ENCODE results near the gene TADA2A. TPM values are rescaled to one million over a fixed set of nuclear protein-coding genes. Genes with fewer than 3 reads are reported as not detected.
"Not testable (repeated sequence)": the region's sequence is repeated elsewhere in the genome, so short reads cannot be mapped to it uniquely, and the experiment has no call there.

Gene TADA2A
- total RNA-seq, 4 donors from 2014 or later: 11.5 to 28.1 (median 16.0) TPM

DNA sequence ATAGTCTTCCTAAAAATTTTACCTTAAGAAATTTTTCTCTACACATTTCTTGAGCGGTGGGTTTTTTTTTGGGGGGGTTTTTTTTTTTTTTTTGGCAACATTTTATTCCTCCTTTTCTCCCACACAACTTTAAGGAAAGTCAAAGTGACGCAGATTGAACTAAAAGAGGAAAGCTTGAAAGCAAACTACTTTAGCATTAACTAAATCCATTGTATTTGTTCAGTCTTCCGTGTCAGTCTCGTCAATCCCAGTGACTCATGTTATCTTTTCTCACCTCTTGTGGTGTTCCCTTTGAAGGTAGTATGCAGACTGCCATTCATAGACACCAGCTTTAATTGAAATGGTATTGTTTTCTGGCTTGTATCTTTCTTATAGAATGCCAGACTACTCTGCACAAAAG, 39.3 kb downstream of the TADA2A start:
- DNase-seq (ENCODE audit: low spot score) (no peak), ATAC-seq (ENCODE audit: low FRiP score) (no peak)
- TF ChIP-seq, protein P1, sequence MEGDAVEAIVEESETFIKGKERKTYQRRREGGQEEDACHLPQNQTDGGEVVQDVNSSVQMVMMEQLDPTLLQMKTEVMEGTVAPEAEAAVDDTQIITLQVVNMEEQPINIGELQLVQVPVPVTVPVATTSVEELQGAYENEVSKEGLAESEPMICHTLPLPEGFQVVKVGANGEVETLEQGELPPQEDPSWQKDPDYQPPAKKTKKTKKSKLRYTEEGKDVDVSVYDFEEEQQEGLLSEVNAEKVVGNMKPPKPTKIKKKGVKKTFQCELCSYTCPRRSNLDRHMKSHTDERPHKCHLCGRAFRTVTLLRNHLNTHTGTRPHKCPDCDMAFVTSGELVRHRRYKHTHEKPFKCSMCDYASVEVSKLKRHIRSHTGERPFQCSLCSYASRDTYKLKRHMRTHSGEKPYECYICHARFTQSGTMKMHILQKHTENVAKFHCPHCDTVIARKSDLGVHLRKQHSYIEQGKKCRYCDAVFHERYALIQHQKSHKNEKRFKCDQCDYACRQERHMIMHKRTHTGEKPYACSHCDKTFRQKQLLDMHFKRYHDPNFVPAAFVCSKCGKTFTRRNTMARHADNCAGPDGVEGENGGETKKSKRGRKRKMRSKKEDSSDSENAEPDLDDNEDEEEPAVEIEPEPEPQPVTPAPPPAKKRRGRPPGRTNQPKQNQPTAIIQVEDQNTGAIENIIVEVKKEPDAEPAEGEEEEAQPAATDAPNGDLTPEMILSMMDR (IDR thresholded peaks at IDR 0.05): no peak

DNA sequence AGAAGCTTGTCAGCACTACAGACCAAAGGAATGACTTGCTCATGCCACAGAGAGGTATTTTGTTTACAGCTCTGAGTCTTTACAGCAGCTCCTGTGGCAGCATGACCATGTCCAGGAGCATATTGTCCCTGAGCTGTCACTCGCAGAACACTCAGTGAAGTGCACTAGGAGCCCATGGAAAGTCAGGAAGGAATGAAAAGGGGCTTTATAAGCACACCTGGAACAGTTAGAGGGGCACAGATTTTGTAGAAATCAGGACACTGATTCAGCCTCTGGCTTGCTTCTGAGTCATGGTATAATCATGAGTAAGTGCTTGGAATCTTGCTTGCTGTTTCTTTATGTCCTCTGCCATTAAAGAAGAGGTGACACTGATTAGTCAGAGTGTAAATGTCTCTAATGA, 41.0 kb downstream of the TADA2A start:
- TF ChIP-seq, protein P1 (IDR thresholded peaks at IDR 0.05): no peak
- no peak for ATAC-seq (ENCODE audit: low FRiP score)
- DNase-seq (ENCODE audit: low spot score): no peak

DNA sequence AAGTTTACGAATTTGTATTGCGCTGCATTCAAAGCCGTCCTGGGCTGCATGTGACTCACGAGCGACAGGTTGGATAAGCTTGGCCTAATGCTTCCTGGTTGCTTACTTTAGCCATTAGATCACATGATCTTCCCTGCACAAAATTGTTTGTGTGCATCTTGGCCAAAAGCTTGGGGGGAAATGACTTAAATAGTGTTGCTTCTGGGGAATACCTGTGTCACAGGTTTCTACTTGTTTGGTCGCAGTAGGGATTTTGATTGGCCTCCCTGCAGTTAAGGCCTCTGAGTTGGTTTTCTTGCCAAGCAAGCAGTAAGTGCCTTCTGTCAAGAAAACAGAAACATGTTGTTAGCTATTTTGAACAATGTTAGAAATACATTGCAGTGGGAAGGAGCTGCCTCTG, 43.4 kb downstream of the TADA2A start:
- TF ChIP-seq, protein P1 (IDR thresholded peaks at IDR 0.05): no peak
- DNase-seq (ENCODE audit: low spot score) (no peak), ATAC-seq (ENCODE audit: low FRiP score) (no peak)

DNA sequence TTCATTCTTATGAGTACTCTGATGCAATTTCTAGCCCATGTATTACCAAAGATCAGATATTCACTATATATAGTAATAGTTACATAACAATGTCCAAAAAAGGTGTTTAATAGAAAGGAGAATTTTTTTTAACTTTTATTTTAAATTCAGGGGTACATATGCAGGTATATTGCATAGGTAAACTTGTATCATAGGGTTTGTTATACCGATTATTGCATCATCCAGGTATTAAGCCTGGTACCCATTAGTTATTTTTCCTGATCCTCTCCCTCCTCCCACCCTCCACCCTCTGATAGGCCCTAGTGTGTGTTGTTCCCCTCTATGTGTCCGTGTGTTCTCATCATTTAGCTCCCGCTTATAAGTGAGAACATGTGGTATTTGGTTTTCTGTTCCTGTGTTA, 51.1 kb downstream of the TADA2A start:
- not testable (repeated sequence) for ATAC-seq (ENCODE audit: low FRiP score); DNase-seq (ENCODE audit: low spot score)

DNA sequence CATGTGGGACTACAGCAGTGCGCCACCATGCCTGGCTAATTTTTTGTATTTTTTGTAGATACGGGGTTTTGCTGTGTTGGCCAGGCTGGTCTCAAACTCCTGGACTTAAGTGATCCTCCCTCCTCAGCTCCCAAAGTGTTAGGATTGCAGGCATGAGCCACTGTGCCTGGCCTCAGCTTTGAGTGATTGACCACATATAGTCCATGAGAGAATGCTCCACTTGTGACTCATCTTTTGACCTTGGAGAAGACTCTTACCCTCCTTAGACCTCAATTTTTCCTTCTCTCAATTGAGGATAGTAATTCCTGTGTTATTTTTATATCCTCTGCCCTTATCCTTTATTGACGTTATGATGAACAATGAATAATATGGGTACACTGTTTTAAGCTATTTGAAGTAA, 52.1 kb downstream of the TADA2A start:
- no peak for ATAC-seq (ENCODE audit: low FRiP score)
- TF ChIP-seq, protein P1 (IDR thresholded peaks at IDR 0.05): no peak
- no peak for DNase-seq (ENCODE audit: low spot score)

DNA sequence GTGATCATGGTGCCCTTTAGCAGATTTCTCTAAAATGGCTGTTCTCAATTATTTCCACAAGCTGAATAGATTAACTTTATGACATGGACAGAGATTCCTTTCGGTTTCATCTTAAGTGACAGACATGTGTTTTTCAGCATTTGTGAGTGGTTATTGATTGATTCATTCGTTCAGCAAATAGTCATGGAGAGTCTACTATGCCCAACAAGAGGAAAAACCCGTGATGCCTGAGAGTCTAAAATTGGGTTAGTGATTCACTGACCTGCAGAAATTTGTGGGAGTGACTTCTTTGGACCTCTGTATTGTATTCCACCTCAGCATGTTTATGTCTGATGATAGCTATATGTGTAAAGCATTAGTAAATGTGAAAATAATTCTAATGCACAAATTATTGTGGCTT, 55.0 kb downstream of the TADA2A start:
- DNase-seq (ENCODE audit: low spot score): no peak
- ATAC-seq (ENCODE audit: low FRiP score): no peak
- TF ChIP-seq, protein P1 (IDR thresholded peaks at IDR 0.05): no peak

DNA sequence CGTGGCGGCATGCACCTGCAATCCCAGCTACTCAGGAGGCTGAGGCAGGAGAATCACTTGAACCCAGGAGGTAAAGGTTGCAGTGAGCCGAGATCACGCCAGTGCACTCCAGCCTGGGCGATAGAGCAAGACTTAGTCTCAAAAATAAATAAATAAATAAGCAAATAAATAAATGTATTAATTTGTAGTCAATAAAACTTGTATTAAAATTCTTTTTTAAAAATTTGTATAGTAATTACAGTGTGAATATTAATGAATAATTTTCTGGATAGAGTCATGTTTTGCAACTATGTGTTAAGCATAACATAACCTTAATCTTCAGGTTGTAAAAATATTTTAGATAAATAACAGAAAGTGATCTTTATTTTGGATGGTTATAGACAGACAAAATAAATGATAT, 55.8 kb downstream of the TADA2A start:
- TF ChIP-seq, protein P1 (IDR thresholded peaks at IDR 0.05): no peak
- DNase-seq (ENCODE audit: low spot score) (no peak), ATAC-seq (ENCODE audit: low FRiP score) (no peak)

DNA sequence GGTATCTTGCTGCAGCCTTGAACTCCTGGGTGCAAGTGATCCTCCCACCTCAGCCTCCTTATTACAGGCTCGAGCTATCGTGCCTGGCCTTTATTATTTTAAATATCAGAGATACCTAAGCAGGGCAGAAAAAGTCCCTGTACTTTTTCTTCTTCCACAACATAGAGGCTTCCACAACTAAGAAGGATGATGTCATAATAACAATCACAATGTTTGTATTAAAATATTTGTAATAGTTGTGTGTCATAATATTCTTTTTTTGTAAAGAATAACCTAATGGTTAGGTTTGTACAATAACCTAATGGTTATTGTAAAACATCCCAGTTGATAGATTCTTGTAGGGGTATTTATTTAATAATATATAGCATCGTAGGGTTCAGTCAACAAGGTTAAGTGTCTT, 56.4 kb downstream of the TADA2A start:
- DNase-seq (ENCODE audit: low spot score) (no peak), ATAC-seq (ENCODE audit: low FRiP score) (no peak)
- TF ChIP-seq, protein P1 (IDR thresholded peaks at IDR 0.05): no peak
